Neural cell (in vitro differentiated cells): Measurements from ENCODE around the gene KDM3B. TPM values are rescaled to one million over a fixed set of nuclear protein-coding genes. Genes with fewer than 3 reads are reported as not detected.

Experiments used
- H2AFZ ChIP-seq: fragments of 200-600, 300-800 bp; sonication (generic), shearing (Covaris generic); 2 replicates; pipeline ENCODE4 v1.6.0; 2014; ENCODE audit warnings: low read depth, mild to moderate bottlenecking, antibody characterized with exemption, low read length, moderate library complexity
- H3F3A ChIP-seq: fragments of 200-600 bp; shearing (Covaris generic); 2 replicates; pipeline ENCODE4 v1.6.1; 2016; ENCODE audit warnings: mild to moderate bottlenecking, moderate library complexity, mixed read lengths, antibody characterized with exemption, low read length; ENCODE audit not compliant: insufficient read depth, poor library complexity, severe bottlenecking
- H3K27ac ChIP-seq: fragments of 200-600, 300-800 bp; sonication (generic), shearing (Covaris generic); 2 replicates; pipeline ENCODE4 v1.5.1; 2014; ENCODE audit warnings: mild to moderate bottlenecking, low read length, moderate library complexity
- H3K27me3 ChIP-seq: fragments of 300-800, 200-600 bp; sonication (generic), shearing (Covaris generic); 2 replicates; pipeline ENCODE4 v1.6.0; 2014; ENCODE audit warnings: mild to moderate bottlenecking, low read depth, low read length, moderate library complexity; ENCODE audit not compliant: insufficient read depth
- H3K36me3 ChIP-seq: fragments of 300-800, 200-600 bp; sonication (generic), shearing (Covaris generic); 2 replicates; pipeline ENCODE4 v1.5.1; 2014; ENCODE audit warnings: mild to moderate bottlenecking, antibody characterized with exemption, low read length, moderate library complexity; ENCODE audit not compliant: insufficient read depth
- H3K4me2 ChIP-seq: fragments of 300-800, 200-600 bp; sonication (generic), shearing (Covaris generic); 2 replicates; pipeline ENCODE4 v1.6.0; 2014; ENCODE audit warnings: mild to moderate bottlenecking, low read length
- H3K4me3 ChIP-seq: fragments of 300-800, 200-600 bp; sonication (generic), shearing (Covaris generic); 2 replicates; pipeline ENCODE4 v1.5.1; 2014; ENCODE audit warnings: mild to moderate bottlenecking, low read length, moderate library complexity
- H3K79me2 ChIP-seq: fragments of 200-600 bp; shearing (Covaris generic); replicated peaks from 2 replicates; pipeline ENCODE4 v1.6.0; 2014; ENCODE audit warnings: mild to moderate bottlenecking, low read length, moderate library complexity; ENCODE audit not compliant: insufficient read depth
- H3K9ac ChIP-seq: fragments of 300-800, 200-600 bp; sonication (generic), shearing (Covaris generic); 2 replicates; pipeline ENCODE4 v1.6.1; 2016; ENCODE audit warnings: mild to moderate bottlenecking, low read length, mixed read lengths
- H3K9me2 ChIP-seq: fragments of 200-600 bp; shearing (Covaris generic); 2 replicates; pipeline ENCODE4 v1.6.1; 2016; ENCODE audit warnings: mild to moderate bottlenecking, low read length, mixed read lengths; ENCODE audit not compliant: insufficient read depth
- H3K9me3 ChIP-seq: fragments of 200-600, 300-800 bp; sonication (generic), shearing (Covaris generic); 2 replicates; pipeline ENCODE4 v1.6.1; 2016; ENCODE audit warnings: mild to moderate bottlenecking, mixed run types, low read length, moderate library complexity, mixed read lengths
- H4K20me1 ChIP-seq: fragments of 200-600 bp; shearing (Covaris generic); 2 replicates; pipeline ENCODE4 v1.6.1; 2016; ENCODE audit warnings: mild to moderate bottlenecking, mixed run types; ENCODE audit not compliant: insufficient read depth
- EP300 ChIP-seq: fragments of 450-650 bp; conservative IDR thresholded peaks from 2 replicates; pipeline ENCODE4 v1.6.1; 2014; ENCODE audit warnings: antibody characterized with exemption, mild to moderate bottlenecking, moderate library complexity; ENCODE audit not compliant: poor library complexity, severe bottlenecking
- EZH2 ChIP-seq: fragments of 200-600, 300-800 bp; shearing (Covaris generic), sonication (generic); IDR thresholded peaks from 2 replicates; pipeline ENCODE4 v1.6.1; 2014; ENCODE audit warnings: antibody characterized with exemption, low read length, borderline replicate concordance, mild to moderate bottlenecking; ENCODE audit not compliant: insufficient read depth, poor library complexity, severe bottlenecking
- MXI1 ChIP-seq: fragments of 450-650 bp; conservative IDR thresholded peaks from 2 replicates; pipeline ENCODE4 v1.6.1; 2014; ENCODE audit warnings: antibody characterized with exemption, mild to moderate bottlenecking; ENCODE audit not compliant: poor library complexity, severe bottlenecking
- POLR2AphosphoS5 ChIP-seq: IDR thresholded peaks from 2 replicates; pipeline ENCODE4 v1.6.1; 2012
- RAD21 ChIP-seq: fragments of 450-650 bp; conservative IDR thresholded peaks from 2 replicates; pipeline ENCODE4 v1.6.1; 2014; ENCODE audit warnings: antibody characterized with exemption, mild to moderate bottlenecking, moderate library complexity
- SMC3 ChIP-seq: fragments of 450-650 bp; conservative IDR thresholded peaks from 2 replicates; pipeline ENCODE4 v1.6.1; 2014; ENCODE audit warnings: antibody characterized with exemption, mild to moderate bottlenecking, moderate library complexity; ENCODE audit not compliant: poor library complexity
- TAF1 ChIP-seq: IDR thresholded peaks from 2 replicates; pipeline ENCODE4 v1.6.1; 2012; ENCODE audit warnings: low read depth
- polyA plus RNA-seq: library from polyadenylated mRNA; depleted of rRNA; stranded (reverse); fragments of >200 nt; gene quantifications from 2 replicates; pipeline ENCODE4 v1.2.3, GENCODE V29; 2014
- TF ChIP-seq, protein P1 (sequence below): fragments of 450-650 bp; IDR thresholded peaks from 2 replicates; pipeline ENCODE4 v1.5.1; 2014; ENCODE audit warnings: antibody characterized with exemption, mild to moderate bottlenecking, moderate library complexity; ENCODE audit not compliant: poor library complexity, severe bottlenecking
- TF ChIP-seq, protein P2 (sequence below): IDR thresholded peaks from 2 replicates; pipeline ENCODE4 v1.6.1; 2012; ENCODE audit warnings: borderline replicate concordance

The KDM3B gene
- polyA plus RNA-seq, 1 donor from 2014 or later, result 58.7 TPM

DNA sequence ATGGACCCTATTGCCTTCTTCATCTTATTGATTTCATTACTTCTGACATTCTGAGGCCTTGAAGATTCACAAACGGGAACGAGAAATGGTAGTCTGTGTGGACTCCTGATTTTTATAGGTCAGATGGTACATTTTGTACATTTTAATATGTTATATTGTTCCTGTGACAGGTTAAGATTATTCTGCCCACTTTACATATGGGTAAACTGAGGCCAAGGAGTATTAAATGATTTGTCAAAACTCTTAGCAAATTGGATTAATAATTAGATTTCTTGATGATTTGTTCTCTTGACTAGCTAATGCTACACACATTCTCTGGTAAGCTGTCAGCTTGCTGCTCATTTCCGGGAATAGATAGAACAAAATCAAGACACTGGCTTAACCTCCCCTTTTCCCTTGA is 12.5 kb upstream of the KDM3B start:
- no peaks in the 10 kb centered on the region for H3K9me2 ChIP-seq
- peaks cover 40% of the 10 kb centered on the region for H3K79me2 ChIP-seq
- peak overlapping the region; percentile 94 for H3K4me2 ChIP-seq
- TF ChIP-seq MXI1 (no peak), SMC3 (no peak), POLR2AphosphoS5 (no peak), RAD21 (no peak), EZH2 (no peak), TAF1 (no peak), EP300 (no peak)
- TF ChIP-seq, protein P1, sequence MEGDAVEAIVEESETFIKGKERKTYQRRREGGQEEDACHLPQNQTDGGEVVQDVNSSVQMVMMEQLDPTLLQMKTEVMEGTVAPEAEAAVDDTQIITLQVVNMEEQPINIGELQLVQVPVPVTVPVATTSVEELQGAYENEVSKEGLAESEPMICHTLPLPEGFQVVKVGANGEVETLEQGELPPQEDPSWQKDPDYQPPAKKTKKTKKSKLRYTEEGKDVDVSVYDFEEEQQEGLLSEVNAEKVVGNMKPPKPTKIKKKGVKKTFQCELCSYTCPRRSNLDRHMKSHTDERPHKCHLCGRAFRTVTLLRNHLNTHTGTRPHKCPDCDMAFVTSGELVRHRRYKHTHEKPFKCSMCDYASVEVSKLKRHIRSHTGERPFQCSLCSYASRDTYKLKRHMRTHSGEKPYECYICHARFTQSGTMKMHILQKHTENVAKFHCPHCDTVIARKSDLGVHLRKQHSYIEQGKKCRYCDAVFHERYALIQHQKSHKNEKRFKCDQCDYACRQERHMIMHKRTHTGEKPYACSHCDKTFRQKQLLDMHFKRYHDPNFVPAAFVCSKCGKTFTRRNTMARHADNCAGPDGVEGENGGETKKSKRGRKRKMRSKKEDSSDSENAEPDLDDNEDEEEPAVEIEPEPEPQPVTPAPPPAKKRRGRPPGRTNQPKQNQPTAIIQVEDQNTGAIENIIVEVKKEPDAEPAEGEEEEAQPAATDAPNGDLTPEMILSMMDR, result no peak
- TF ChIP-seq, protein P2, sequence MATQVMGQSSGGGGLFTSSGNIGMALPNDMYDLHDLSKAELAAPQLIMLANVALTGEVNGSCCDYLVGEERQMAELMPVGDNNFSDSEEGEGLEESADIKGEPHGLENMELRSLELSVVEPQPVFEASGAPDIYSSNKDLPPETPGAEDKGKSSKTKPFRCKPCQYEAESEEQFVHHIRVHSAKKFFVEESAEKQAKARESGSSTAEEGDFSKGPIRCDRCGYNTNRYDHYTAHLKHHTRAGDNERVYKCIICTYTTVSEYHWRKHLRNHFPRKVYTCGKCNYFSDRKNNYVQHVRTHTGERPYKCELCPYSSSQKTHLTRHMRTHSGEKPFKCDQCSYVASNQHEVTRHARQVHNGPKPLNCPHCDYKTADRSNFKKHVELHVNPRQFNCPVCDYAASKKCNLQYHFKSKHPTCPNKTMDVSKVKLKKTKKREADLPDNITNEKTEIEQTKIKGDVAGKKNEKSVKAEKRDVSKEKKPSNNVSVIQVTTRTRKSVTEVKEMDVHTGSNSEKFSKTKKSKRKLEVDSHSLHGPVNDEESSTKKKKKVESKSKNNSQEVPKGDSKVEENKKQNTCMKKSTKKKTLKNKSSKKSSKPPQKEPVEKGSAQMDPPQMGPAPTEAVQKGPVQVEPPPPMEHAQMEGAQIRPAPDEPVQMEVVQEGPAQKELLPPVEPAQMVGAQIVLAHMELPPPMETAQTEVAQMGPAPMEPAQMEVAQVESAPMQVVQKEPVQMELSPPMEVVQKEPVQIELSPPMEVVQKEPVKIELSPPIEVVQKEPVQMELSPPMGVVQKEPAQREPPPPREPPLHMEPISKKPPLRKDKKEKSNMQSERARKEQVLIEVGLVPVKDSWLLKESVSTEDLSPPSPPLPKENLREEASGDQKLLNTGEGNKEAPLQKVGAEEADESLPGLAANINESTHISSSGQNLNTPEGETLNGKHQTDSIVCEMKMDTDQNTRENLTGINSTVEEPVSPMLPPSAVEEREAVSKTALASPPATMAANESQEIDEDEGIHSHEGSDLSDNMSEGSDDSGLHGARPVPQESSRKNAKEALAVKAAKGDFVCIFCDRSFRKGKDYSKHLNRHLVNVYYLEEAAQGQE, result no peak
- H2AFZ ChIP-seq, result no peak overlapping the region
- H3K27me3 ChIP-seq, result no peaks in the 10 kb centered on the region
- no peaks in the 10 kb centered on the region for H3K36me3 ChIP-seq
- H3K27ac ChIP-seq, result peak overlapping the region; percentile 92
- H3F3A ChIP-seq, result no peaks in the 10 kb centered on the region
- peak overlapping the region; percentile 96 for H3K4me3 ChIP-seq
- peak overlapping the region; percentile 99 for H3K9ac ChIP-seq
- no peaks in the 10 kb centered on the region for H4K20me1 ChIP-seq
- H3K9me3 ChIP-seq, result no peaks in the 10 kb centered on the region

DNA sequence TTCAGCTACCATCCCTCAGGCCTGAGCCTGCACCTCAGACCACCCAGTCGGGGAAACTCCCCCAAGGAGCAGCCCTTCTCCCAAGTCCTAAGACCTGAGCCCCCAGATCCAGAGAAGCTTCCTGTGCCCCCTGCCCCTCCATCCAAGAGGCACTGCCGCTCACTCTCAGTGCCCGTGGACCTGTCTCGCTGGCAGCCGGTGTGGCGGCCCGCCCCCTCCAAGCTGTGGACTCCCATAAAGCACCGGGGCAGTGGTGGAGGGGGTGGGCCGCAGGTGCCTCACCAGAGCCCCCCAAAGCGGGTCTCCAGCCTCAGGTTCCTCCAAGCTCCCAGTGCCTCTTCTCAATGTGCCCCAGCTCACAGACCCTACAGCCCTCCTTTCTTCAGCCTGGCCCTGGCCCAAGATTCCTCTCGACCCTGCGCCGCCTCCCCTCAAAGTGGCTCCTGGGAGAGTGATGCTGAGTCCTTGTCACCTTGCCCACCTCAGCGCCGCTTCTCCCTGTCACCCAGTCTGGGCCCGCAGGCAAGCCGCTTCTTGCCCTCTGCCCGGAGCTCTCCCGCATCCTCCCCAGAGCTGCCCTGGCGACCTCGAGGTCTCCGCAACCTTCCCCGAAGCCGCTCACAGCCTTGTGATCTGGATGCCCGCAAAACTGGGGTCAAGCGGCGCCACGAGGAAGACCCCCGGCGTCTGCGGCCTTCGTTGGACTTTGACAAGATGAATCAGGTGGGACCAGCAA is 7.4 kb upstream of the KDM3B start:
- Histone ChIP-seq H3K27ac (no peak overlapping the region), H3K9me2 (no peaks in the 10 kb centered on the region), H4K20me1 (no peaks in the 10 kb centered on the region), H3K4me3 (no peak overlapping the region), H3K9me3 (no peaks in the 10 kb centered on the region), H3K4me2 (no peak overlapping the region), H3K79me2 (peaks cover 21% of the 10 kb centered on the region), H2AFZ (no peak overlapping the region), H3K36me3 (peaks cover 5% of the 10 kb centered on the region), H3F3A (no peaks in the 10 kb centered on the region), H3K9ac (no peak overlapping the region), H3K27me3 (no peaks in the 10 kb centered on the region)
- TF ChIP-seq EZH2 (no peak), SMC3 (no peak), MXI1 (no peak), TAF1 (no peak), POLR2AphosphoS5 (no peak), RAD21 (no peak), EP300 (no peak)
- TF ChIP-seq, protein P1, result no peak
- TF ChIP-seq, protein P2, result no peak
